G401.6 (cell line): ENCODE measurements around the gene CHST11.
"Not testable (repeated sequence)": the region's sequence is repeated elsewhere in the genome, so short reads cannot be mapped to it uniquely, and the experiment has no call there.

ENCODE experiments used
- FAIRE-seq: peaks from 2 replicates; lab custom pipeline; 2012; peaks lifted over from hg19 to GRCh38; lab: Jason Lieb, UNC

Gene CHST11

DNA sequence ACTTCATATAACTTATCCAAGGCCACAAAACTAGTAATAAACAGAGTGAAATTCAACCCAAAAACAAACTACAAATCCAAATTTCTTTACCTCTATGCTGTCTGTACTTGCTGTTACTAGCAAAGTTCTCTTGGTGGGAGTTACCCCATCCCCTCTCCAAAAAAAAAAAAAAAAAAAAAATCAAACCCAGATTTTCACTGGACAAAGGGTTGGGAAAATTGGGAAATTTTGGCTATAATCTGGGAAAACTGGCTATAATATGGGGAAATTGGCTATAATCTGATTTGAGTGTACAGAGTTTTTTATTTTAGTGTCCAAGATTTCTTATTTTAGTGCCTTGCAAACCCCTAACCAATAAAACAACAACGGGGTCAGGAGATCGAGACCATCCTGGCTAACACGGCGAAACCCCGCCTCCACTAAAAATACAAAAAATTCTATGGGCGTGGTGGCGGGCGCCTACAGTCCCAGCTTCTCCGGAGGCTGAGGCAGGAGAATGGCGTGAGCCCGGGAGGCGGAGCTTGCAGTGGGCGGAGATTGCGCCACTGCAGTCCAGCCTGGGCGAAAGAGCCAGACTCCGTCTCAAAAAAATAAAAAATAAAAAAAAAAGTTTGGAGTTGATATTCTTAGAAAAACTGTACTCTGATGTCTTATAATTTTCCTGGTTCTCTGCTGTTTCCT is 148.4 kb downstream of the CHST11 start:
- FAIRE-seq = no peak

DNA sequence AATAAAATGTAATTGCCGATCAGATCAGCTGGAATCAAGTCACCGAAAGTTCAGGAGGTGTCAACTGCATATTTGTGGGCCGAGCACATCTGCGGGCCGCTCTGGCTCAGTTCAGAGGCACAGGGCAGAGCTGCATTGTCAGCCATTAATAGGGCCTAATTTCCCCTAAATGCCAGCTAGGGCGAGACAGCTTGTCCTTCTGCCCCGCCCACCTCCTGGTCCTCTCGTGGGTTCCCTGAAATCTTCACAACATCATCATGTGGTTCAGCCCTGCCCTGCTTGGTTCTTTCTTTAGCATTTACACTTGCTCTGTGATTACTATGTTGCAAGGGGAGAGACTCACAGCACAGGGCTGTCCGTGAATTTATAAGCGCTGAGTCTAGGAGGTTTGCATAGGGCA is 148.9 kb downstream of the CHST11 start:
- no peak for FAIRE-seq

DNA sequence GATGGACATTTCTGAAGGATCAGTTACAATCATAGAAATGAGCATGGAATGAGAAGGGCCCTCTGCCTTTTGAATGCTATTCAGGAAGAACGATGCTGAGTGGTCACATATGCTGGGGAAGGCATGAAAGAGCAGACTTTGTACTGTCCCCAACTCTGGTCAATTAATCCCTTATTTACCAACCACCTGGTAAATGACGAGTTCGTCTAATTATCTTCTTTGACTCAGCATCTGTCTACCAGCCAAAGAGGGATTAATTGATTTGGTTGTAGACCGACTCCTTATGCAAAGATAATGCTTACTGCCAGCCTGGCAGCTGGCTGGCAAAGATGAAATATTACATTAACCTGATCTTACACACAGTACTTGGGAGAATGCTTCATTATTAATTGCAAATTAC is 152.2 kb downstream of the CHST11 start:
- no peak for FAIRE-seq

- no peak for FAIRE-seq
These were observed 152.7 kb downstream of the CHST11 start for GRCh38 chr12:104609445-104609844.

- FAIRE-seq = no peak
These were observed 153.9 kb downstream of the CHST11 start for GRCh38 chr12:104610513-104611235.

DNA sequence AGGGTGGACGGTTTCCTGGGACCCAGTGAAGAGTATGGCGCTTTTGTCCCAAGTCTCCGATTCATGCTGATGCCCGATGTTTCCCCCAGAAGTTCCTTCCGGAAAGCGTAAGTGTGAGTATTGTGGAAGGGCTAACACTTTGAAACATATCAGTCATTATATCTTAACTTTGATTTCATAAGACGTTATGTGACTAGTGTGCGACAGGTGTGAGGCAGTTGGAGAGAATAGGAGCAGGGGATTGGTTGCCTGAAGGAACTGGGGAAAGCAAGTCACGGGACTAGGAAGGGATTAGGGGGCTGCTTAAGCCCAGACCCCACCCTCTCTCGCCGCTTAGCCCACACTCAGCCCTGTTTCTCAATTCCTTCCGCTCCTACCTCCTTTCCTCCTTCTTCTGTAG is 154.9 kb downstream of the CHST11 start:
- FAIRE-seq = no peak

DNA sequence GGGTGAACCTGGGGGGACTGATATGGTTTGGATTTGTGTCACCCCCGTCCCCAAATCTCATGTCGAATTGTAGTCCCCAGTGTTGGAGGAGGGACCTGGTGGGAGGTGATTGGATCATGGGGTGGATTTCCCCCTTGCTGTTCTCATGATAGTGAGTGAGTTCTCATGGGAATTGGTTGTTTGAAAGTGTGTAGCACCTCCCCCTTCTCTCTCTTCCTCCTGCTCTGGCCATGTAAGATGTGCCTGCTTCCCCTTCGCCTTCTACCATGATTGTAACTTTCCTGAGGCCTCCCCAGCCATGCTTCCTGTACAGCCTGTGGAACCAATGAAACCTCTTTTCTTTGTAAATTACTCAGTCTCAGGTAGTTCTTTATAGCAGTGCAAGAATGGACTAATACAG is 156.6 kb downstream of the CHST11 start:
- not testable (repeated sequence) for FAIRE-seq

DNA sequence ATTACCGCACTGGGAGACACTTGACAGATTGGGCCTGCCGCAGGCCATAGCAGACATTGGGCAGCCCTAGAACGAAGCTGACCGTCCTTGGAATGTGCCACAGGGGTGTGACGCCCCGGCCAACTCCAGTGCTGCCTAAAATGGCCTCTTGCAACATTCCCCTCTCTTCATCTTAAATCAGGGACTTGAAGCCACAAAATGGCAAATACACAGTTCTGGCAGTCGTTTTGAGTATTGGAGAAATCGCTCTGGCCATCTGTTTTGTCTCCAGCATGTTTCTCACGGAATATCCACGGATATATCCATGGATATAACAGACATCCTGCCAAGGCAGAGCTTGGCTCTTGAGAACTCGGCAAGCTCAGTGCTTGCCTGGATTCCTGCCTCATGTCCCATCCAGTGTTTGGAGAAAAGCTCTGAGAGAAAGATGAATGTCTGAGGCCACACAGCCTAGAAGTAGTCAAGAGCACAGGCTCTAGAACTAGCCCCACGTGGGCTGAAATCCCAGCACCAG is 158.4 kb downstream of the CHST11 start:
- FAIRE-seq = no peak

DNA sequence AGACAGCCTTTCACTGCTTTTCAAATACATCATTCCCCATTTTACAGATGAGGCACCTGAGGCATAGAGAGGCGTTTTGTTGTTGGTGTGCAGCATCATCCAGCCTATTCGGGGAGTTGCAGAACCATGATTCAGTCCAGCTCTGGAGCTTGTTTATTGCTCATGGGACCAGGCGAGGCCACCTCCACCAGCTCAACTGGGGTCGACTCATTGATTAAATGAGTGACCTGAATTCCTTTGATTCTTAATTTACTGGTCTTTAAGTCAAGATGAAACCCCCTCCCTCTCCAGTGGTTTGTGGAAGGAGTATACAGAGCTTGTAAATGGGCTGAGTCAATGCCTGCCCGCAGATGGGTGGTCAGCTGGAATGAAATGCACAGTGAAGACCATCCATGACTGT is 161.9 kb downstream of the CHST11 start:
- no peak for FAIRE-seq

GRCh38 chr12:104619305-104619704 is 162.6 kb downstream of the CHST11 start:
- FAIRE-seq = no peak

DNA sequence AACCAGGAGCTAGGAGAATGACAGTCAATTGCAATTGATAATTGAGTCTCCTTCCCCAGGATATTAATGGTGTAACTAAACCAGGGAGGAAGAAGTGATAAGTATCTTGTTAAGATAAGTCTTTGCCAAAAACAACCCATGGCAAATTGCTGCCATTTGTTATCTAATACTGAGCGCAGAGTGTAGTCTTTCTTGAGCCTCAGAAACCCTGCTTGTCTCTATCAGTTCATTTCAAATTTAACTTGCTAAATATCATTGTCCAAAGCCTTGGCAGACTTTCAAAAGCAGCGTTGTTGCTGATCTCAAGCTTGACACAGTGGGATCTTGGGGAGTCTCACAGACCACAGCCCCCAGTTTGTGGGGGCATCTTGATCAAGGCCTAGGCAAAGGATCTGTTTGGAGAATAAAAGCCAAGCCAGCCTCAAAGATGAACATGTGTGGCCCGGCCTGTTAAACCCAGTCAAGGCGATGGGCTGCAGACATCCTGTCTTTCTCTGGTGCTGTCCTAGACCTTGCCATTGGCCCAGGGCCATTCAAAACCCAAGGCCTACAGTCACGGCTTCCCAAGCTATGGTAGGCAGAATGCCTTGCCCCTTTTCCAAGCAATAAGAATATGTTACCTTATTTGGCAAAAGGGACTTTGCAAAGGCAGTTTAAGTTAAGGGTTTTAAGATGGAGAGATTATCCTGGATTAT is 164.2 kb downstream of the CHST11 start:
- no peak for FAIRE-seq

DNA sequence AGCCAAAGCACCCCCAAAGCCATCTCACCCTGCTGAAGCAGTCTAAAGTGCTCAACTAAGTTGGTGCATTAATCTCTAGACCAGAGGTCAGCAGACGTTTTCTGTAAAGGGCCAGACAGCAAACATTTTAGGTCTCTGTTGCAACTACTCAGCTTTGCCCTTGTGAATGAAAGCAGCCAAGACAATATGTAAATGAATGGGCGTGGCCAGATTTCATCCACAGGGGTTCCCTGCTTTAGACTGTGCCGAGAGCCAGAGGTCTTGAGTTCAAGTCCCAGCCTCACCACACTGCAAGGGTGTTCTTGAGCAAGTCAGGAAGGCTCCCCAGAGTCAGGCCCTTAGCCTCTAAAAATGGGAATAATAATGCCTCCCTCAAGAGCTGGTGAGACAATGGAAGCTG is 166.2 kb downstream of the CHST11 start:
- no peak for FAIRE-seq

DNA sequence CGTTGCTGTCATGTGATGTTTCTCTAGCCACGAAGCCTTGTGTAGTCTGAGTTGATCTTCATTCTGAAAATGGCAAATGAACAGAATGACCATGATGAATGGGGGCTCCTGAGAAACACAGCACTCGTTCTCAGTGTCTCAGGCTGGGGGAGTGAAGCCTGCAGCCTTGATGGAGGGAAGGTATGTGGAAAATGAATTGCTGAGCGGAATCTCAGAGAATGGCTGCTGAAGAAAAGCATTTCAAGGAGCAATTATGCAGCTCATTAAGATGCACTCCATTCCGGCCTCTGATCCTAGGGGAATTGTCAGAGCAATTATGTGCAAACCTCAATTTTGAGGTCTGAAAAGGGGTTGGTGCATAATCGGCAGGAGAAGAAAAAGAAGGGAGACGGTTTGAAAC is 167.1 kb downstream of the CHST11 start:
- no peak for FAIRE-seq

DNA sequence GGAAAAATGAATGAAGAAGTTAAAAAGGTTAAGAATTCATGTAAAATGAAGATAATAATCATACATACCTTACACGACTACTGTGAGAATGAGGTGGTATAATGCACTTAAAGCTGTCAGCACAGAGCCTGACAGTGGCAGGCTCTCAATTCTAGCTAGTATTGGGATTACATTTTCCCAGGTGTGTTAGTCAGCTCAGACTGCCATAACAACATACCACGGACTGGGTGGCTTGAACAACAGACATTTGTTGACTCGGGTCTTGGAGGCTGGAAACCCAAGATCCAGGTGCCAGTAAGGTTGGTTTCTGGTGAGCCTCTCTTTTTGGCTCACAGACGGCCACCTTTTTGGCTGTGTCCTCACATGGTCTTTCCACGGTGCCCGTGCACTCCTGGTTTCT is 167.8 kb downstream of the CHST11 start:
- no peak for FAIRE-seq

- no peak for FAIRE-seq
These were observed 169.5 kb downstream of the CHST11 start for GRCh38 chr12:104626069-104626837.

GRCh38 chr12:104627231-104627989 is 170.7 kb downstream of the CHST11 start:
- no peak for FAIRE-seq

DNA sequence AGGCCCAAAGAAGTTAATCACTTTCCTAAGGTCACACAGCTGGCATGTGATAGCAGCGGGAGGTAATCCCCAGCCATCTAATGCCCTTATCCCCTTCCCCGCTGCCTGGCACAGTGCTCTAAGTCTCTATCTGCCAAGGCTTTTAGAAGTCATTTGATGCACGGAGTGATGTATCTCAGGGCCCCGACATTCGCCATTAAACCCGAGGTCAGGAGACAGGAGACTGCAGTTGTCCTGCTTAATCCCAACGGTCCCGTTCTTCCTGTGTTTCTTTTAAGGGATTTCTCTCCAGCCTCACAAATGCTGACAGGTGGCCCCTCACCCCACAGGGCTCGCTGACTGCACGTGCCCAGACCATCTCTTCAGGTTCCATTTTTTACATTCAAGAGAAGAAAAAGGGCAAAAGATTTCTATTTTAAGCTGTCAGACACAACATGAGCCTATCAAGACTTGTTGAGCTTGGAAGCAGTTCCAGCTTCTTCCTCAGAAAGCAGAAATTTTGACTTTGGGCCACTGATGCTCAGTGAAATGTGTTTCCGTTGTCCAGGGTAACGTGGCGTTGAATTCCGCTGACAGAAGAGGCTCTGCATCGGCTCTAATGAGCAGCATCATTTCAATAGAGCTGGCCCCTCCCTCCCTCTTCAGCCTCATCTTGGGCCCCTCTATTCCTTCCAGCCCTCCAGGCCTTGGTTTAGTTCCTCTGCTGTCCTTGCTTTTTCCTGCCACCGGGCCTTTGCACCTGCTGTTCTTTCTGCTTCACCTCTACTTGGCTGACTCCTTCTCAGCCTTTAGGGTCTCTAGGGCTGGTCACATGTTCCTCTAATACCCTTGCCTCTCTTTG is 171.5 kb downstream of the CHST11 start:
- no peak for FAIRE-seq

GRCh38 chr12:104628831-104629135 is 172.0 kb downstream of the CHST11 start:
- FAIRE-seq = no peak

DNA sequence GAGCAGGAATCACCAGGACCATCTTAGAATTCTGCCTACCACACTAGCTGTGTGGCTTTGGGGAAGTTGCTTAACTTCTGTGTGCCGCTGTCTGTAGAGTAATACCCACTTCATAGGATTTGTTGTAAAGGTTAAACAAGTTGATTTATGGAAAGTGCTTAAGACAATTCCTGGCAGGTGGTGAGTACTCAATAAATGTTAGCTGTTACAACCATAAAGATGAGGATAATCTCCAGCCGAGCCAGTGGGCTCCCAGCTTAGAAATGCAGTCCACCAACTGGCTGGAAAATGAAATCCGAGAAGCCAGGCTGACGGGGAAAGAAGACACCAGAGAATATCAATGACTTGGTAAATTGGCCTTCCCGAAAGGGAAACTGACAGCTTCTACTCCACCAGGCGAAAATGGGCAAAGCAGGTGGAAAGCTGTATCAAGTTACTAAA is 173.5 kb downstream of the CHST11 start:
- FAIRE-seq = no peak

DNA sequence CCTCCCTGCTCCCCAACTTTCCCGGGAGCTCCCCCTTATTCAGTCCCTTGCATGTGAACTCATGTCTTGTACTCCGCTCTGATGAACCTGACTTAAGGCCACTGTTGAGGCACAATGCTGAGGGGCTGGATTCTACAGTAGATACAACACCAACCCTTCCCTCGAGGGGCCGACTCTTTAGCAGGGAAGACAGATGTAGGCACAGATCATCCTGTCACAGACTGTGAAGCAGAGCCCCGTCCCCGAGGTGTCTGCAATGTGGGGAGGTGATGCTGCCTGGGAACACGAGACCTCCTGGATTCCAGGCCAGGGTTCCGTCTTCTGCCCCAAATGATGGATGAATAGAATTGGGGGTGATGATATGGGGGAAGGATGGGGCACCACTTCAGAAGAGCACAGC is 175.1 kb downstream of the CHST11 start:
- no peak for FAIRE-seq

DNA sequence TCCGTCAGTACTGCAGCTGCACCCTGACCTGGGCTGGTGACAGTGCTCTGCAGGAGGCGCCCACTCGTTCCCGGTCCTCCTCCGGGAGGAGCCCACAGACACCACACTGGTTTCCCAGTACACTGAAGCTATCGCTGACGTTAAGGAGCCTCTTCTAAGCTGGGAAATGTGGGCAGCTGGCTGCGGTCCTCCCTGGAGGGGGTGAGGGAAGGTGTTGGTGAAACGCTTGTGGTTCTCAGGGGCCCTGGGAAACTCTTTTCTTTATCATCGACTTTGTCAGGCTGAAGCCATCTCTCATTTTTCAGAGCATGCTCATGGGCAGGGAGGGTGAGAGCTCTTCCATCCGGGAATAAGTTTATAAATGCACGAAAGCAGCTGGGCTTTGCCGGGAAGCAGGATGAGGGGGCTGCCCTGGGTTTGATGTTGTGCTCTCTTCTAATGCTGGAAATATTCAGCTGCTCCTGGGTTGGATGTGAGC is 176.0 kb downstream of the CHST11 start:
- FAIRE-seq = no peak
